DOHH2 (cell line): ENCODE results near the gene TMEM141.

Experiments
- CTCF ChIP-seq: fragments of 200-600 bp; sonication (generic); IDR thresholded peaks from one replicate; pipeline ENCODE4 v1.5.1; 2014; ENCODE audit warnings: antibody characterized with exemption, mild to moderate bottlenecking, low read depth, low read length; ENCODE audit not compliant: poor library complexity, severe bottlenecking
- EZH2phosphoT487 ChIP-seq: fragments of 200-600 bp; sonication (generic); IDR thresholded peaks from 2 replicates; pipeline ENCODE4 v1.6.1; 2017; ENCODE audit warnings: borderline replicate concordance, mild to moderate bottlenecking, antibody characterized with exemption, low read length, moderate library complexity, mixed read lengths

- TF ChIP-seq CTCF = no peak
- no peak for TF ChIP-seq EZH2phosphoT487
Observed at GRCh38 chr9:136799854-136800657, 8.9 kb downstream of the TMEM141 start.
